GM11168 (cell line): ENCODE data around the gene USP17L20.
"Not testable (repeated sequence)": the region's sequence is repeated elsewhere in the genome, so short reads cannot be mapped to it uniquely, and the experiment has no call there.

ENCODE experiments used
- in situ Hi-C: fragments of 300-500 bp; cut with MboI; formaldehyde crosslinking; loops from one replicate; pipeline ENCODE4 v1.12.0; 2022; ENCODE audit warnings: low sequenced_read_pairs; ENCODE audit not compliant: unreplicated experiment

USP17L20 gene, protein sequence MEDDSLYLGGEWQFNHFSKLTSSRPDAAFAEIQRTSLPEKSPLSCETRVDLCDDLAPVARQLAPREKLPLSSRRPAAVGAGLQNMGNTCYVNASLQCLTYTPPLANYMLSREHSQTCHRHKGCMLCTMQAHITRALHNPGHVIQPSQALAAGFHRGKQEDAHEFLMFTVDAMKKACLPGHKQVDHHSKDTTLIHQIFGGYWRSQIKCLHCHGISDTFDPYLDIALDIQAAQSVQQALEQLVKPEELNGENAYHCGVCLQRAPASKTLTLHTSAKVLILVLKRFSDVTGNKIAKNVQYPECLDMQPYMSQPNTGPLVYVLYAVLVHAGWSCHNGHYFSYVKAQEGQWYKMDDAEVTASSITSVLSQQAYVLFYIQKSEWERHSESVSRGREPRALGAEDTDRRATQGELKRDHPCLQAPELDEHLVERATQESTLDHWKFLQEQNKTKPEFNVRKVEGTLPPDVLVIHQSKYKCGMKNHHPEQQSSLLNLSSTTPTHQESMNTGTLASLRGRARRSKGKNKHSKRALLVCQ

DNA sequence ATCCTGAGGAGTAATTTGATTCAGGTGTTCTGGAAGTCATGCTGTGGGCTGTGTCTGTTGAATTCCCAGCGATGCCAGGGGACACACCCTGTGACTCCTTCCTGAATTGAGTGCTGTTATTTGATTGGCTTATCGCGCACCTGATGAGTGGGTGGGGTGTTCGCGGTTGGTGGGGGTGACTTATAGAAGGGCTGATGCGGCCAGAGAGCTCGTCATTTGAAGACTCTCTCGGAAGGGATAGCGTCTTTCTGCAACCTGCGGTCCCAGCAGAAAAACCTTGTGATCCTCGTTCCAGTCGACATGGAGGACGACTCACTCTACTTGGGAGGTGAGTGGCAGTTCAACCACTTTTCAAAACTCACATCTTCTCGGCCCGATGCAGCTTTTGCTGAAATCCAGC is at the start of gene USP17L20:
Gene USP17L20 (plus strand): TSS at position 301 of the 400 bp plus-strand sequence. CDS start 0 bp downstream, at position 301.
- in situ Hi-C loops, result loop anchor here (25.0 kb wide), 1 partner anchor 121 kb away; no protein-coding TSS in a partner anchor

DNA sequence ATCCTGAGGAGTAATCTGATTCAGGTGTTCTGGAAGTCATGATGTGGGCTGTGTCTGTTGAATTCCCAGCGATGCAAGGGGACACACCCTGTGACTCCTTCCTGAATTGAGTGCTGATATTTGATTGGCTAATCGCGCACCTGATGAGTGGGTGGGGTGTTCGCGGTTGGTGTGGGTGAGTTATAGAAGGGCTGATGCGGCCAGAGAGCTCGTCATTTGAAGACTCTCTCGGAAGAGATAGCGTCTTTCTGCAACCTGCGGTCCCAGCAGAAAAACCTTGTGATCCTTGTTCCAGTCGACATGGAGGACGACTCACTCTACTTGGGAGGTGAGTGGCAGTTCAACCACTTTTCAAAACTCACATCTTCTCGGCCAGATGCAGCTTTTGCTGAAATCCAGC is 47.6 kb upstream of the USP17L20 start, which contains the start of gene USP17L10:
Gene USP17L10 (plus strand): TSS at position 301 of the 400 bp plus-strand sequence. CDS start 0 bp downstream, at position 301.
- in situ Hi-C loops, result not testable (repeated sequence)

DNA sequence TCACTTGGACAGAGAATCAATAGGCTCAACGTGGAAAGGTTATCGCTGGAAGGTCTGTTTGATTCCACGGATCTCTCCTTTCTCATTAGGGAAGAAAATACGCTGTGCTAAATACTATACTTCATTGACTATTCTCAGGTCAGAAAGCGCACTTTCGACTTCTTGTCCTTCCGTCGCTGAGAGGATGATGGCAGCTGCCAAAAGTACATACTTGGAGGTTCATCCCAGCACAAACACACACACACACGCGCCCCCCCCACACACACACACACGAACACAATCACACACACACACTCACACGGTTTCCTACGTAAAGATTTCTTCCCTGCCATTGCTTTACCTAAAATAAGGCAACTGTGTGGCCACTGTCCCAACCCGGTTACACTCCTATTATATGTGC is 43.2 kb upstream of the USP17L20 start:
- in situ Hi-C loops, result not testable (repeated sequence)

DNA sequence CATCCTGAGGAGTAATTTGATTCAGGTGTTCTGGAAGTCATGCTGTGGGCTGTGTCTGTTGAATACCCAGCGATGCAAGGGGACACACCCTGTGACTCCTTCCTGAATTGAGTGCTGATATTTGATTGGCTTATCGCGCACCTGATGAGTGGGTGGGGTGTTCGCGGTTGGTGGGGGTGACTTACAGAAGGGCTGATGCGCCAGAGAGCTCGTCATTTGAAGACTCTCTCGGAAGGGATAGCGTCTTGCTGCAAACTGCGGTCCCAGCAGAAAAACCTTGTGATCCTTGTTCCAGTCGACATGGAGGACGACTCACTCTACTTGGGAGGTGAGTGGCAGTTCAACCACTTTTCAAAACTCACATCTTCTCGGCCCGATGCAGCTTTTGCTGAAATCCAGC is 42.8 kb upstream of the USP17L20 start, which contains the start of gene USP17L11:
Gene USP17L11 (plus strand): TSS at position 301 of the 400 bp plus-strand sequence. CDS start 0 bp downstream, at position 301.
- in situ Hi-C loops, result not testable (repeated sequence)

DNA sequence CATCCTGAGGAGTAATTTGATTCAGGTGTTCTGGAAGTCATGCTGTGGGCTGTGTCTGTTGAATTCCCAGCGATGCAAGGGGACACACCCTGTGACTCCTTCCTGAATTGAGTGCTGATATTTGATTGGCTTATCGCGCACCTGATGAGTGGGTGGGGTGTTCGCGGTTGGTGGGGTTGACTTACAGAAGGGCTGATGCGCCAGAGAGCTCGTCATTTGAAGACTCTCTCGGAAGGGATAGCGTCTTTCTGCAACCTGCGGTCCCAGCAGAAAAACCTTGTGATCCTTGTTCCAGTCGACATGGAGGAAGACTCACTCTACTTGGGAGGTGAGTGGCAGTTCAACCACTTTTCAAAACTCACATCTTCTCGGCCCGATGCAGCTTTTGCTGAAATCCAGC is 38.1 kb upstream of the USP17L20 start, which contains the start of gene USP17L12:
Gene USP17L12 (plus strand): TSS at position 301 of the 400 bp plus-strand sequence. CDS start 0 bp downstream, at position 301.
- in situ Hi-C loops, result not testable (repeated sequence)

DNA sequence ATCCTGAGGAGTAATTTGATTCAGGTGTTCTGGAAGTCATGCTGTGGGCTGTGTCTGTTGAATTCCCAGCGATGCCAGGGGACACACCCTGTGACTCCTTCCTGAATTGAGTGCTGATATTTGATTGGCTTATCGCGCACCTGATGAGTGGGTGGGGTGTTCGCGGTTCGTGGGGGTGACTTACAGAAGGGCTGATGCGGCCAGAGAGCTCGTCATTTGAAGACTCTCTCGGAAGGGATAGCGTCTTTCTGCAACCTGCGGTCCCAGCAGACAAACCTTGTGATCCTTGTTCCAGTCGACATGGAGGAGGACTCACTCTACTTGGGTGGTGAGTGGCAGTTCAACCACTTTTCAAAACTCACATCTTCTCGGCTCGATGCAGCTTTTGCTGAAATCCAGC is 33.3 kb upstream of the USP17L20 start, which contains the start of gene USP17L13:
Gene USP17L13 (plus strand): TSS at position 301 of the 400 bp plus-strand sequence. CDS start 0 bp downstream, at position 301.
- in situ Hi-C loops, result not testable (repeated sequence)

DNA sequence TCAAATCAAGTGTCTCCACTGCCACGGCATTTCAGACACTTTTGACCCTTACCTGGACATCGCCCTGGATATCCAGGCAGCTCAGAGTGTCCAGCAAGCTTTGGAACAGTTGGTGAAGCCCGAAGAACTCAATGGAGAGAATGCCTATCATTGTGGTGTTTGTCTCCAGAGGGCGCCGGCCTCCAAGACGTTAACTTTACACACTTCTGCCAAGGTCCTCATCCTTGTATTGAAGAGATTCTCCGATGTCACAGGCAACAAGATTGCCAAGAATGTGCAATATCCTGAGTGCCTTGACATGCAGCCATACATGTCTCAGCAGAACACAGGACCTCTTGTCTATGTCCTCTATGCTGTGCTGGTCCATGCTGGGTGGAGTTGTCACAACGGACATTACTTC is 27.7 kb upstream of the USP17L20 start:
- in situ Hi-C loops, result loop anchor here (25.0 kb wide), 1 partner anchor 157 kb away; no protein-coding TSS in a partner anchor

DNA sequence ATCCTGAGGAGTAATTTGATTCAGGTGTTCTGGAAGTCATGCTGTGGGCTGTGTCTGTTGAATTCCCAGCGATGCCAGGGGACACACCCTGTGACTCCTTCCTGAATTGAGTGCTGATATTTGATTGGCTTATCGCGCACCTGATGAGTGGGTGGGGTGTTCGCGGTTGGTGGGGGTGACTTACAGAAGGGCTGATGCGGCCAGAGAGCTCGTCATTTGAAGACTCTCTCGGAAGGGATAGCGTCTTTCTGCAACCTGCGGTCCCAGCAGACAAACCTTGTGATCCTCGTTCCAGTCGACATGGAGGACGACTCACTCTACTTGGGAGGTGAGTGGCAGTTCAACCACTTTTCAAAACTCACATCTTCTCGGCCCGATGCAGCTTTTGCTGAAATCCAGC is 23.8 kb upstream of the USP17L20 start, which contains the start of gene USP17L15:
Gene USP17L15 (plus strand): TSS at position 301 of the 400 bp plus-strand sequence. CDS start 0 bp downstream, at position 301.
- in situ Hi-C loops, result loop anchor here (25.0 kb wide), 1 partner anchor 153 kb away; no protein-coding TSS in a partner anchor

DNA sequence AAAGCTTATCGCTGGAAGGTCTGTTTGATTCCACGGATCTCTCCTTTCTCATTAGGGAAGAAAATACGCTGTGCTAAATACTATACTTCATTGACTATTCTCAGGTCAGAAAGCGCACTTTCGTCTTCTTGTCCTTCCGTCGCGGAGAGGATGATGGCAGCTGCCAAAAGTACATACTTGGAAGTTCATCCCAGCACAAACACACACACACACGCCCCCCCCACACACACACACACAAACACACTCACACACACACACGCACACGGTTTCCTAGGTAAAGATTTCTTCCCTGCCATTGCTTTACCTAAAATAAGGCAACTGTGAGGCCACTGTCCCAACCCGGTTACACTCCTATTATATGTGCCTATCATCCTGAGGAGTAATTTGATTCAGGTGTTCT is 19.5 kb upstream of the USP17L20 start:
- in situ Hi-C loops, result loop anchor here (25.0 kb wide), 1 partner anchor 149 kb away; no protein-coding TSS in a partner anchor

DNA sequence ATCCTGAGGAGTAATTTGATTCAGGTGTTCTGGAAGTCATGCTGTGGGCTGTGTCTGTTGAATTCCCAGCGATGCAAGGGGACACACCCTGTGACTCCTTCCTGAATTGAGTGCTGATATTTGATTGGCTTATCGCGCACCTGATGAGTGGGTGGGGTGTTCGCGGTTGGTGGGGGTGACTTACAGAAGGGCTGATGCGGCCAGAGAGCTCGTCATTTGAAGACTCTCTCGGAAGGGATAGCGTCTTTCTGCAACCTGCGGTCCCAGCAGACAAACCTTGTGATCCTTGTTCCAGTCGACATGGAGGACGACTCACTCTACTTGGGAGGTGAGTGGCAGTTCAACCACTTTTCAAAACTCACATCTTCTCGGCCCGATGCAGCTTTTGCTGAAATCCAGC is 14.3 kb upstream of the USP17L20 start, which contains the start of gene USP17L17:
Gene USP17L17 (plus strand): TSS at position 301 of the 400 bp plus-strand sequence. CDS start 0 bp downstream, at position 301.
- in situ Hi-C loops, result loop anchor here (25.0 kb wide), 1 partner anchor 144 kb away; no protein-coding TSS in a partner anchor

DNA sequence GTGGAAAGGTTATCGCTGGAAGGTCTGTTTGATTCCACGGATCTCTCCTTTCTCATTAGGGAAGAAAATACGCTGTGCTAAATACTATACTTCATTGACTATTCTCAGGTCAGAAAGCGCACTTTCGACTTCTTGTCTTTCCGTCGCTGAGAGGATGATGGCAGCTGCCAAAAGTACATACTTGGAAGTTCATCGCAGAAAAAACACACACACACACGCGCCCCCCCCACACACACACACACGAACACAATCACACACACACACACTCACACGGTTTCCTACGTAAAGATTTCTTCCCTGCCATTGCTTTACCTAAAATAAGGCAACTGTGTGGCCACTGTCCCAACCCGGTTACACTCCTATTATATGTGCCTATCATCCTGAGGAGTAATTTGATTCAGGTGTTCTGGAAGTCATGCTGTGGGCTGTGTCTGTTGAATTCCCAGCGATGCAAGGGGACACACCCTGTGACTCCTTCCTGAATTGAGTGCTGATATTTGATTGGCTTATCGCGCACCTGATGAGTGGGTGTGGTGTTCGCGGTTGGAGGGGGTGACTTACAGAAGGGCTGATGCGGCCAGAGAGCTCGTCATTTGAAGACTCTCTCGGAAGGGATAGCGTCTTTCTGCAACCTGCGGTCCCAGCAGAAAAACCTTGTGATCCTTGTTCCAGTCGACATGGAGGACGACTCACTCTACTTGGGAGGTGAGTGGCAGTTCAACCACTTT is 9.8 kb upstream of the USP17L20 start, which contains the start of gene USP17L18:
Gene USP17L18 (plus strand): TSS at position 678 of the 728 bp plus-strand sequence. CDS start 0 bp downstream, at position 678.
- in situ Hi-C loops, result loop anchor here (25.0 kb wide), 1 partner anchor 139 kb away; no protein-coding TSS in a partner anchor

DNA sequence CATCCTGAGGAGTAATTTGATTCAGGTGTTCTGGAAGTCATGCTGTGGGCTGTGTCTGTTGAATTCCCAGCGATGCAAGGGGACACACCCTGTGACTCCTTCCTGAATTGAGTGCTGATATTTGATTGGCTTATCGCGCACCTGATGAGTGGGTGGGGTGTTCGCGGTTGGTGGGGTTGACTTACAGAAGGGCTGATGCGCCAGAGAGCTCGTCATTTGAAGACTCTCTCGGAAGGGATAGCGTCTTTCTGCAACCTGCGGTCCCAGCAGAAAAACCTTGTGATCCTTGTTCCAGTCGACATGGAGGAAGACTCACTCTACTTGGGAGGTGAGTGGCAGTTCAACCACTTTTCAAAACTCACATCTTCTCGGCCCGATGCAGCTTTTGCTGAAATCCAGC is 4.8 kb upstream of the USP17L20 start, which contains the start of gene USP17L19:
Gene USP17L19 (plus strand): TSS at position 301 of the 400 bp plus-strand sequence. CDS start 0 bp downstream, at position 301.
- in situ Hi-C loops, result loop anchor here (25.0 kb wide), 1 partner anchor 116 kb away; no protein-coding TSS in a partner anchor

DNA sequence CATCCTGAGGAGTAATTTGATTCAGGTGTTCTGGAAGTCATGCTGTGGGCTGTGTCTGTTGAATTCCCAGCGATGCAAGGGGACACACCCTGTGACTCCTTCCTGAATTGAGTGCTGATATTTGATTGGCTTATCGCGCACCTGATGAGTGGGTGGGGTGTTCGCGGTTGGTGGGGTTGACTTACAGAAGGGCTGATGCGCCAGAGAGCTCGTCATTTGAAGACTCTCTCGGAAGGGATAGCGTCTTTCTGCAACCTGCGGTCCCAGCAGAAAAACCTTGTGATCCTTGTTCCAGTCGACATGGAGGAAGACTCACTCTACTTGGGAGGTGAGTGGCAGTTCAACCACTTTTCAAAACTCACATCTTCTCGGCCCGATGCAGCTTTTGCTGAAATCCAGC is 4.6 kb downstream of the USP17L20 start, which contains the start of gene USP17L21:
Gene USP17L21 (plus strand): TSS at position 301 of the 400 bp plus-strand sequence. CDS start 0 bp downstream, at position 301.
- in situ Hi-C loops, result loop anchor here (25.0 kb wide), 1 partner anchor 125 kb away; no protein-coding TSS in a partner anchor

DNA sequence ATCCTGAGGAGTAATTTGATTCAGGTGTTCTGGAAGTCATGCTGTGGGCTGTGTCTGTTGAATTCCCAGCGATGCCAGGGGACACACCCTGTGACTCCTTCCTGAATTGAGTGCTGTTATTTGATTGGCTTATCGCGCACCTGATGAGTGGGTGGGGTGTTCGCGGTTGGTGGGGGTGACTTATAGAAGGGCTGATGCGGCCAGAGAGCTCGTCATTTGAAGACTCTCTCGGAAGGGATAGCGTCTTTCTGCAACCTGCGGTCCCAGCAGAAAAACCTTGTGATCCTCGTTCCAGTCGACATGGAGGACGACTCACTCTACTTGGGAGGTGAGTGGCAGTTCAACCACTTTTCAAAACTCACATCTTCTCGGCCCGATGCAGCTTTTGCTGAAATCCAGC is 9.4 kb downstream of the USP17L20 start, which contains the start of gene USP17L22:
Gene USP17L22 (plus strand): TSS at position 301 of the 400 bp plus-strand sequence. CDS start 0 bp downstream, at position 301.
- in situ Hi-C loops, result loop anchor here (25.0 kb wide), 1 partner anchor 130 kb away; no protein-coding TSS in a partner anchor

DNA sequence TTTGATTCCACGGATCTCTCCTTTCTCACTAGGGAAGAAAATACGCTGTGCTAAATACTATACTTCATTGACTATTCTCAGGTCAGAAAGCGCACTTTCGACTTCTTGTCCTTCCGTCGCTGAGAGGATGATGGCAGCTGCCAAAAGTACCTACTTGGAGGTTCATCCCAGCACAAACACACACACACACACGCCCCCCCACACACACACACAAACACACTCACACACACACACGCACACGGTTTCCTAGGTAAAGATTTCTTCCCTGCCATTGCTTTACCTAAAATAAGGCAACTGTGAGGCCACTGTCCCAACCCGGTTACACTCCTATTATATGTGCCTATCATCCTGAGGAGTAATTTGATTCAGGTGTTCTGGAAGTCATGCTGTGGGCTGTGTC is 13.8 kb downstream of the USP17L20 start:
- in situ Hi-C loops, result loop anchor here (25.0 kb wide), 1 partner anchor 134 kb away; no protein-coding TSS in a partner anchor
